ENCODE results near the gene KCNG2.

KCNG2 gene

DNA sequence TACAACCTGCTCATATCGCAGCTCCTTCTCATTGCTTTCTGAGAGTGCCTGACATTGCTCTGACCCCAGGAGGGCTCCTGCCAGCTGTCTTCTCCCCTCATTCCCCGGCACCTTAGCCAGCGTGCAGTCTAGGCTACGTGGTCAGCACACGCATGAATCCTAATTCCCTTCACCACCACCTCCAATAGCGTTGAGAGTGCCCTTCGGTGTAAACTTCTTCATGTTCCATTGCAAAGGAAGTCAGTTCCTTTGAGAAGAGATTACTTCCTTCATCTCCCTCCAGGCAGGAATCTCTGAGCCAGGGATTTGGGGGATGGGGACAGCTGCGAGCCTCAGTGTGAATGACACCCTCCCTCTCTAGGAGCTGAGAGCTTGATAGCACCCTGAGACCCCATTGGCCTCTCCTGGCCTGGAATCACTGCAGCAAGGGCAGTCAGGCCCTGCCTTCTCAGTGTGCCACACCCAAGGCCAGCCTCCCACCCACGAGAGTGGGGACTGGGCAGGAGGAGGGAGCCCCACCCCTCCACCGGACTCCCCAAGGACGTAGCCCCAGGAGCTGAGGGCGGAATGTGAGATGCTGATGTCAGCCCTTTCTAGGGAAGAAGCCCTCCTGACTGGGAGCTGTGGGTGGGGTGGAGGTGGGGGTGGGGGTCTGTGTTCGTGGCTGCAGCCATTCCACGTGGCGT is 100.3 kb downstream of the KCNG2 start:
- H3K4me3 ChIP-seq (ENCODE audit: insufficient read depth, low read length, poor library complexity, severe bottlenecking), result no peak overlapping the region
- no peak overlapping the region for H3K27ac ChIP-seq (ENCODE audit: low read depth, low read length)
- H3K27me3 ChIP-seq (ENCODE audit: low read length), result no peaks in the 10 kb centered on the region
- H4K20me1 ChIP-seq (ENCODE audit: low read depth, low read length), result no peaks in the 10 kb centered on the region
- H3F3A ChIP-seq (ENCODE audit: insufficient read depth), result no peaks in the 10 kb centered on the region
- H3K9me3 ChIP-seq (ENCODE audit: insufficient read depth, low read length), result peaks cover 24% of the 10 kb centered on the region
- H3K36me3 ChIP-seq (ENCODE audit: low read length), result no peaks in the 10 kb centered on the region
- TF ChIP-seq, protein P1, sequence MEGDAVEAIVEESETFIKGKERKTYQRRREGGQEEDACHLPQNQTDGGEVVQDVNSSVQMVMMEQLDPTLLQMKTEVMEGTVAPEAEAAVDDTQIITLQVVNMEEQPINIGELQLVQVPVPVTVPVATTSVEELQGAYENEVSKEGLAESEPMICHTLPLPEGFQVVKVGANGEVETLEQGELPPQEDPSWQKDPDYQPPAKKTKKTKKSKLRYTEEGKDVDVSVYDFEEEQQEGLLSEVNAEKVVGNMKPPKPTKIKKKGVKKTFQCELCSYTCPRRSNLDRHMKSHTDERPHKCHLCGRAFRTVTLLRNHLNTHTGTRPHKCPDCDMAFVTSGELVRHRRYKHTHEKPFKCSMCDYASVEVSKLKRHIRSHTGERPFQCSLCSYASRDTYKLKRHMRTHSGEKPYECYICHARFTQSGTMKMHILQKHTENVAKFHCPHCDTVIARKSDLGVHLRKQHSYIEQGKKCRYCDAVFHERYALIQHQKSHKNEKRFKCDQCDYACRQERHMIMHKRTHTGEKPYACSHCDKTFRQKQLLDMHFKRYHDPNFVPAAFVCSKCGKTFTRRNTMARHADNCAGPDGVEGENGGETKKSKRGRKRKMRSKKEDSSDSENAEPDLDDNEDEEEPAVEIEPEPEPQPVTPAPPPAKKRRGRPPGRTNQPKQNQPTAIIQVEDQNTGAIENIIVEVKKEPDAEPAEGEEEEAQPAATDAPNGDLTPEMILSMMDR (IDR thresholded peaks at IDR 0.05; ENCODE audit: insufficient read depth, low read length, poor library complexity, severe bottlenecking), result no peak
- no peak for TF ChIP-seq EZH2phosphoT487 (conservative IDR thresholded peaks at IDR 0.05; ENCODE audit: low read length)
- H3K4me2 ChIP-seq (ENCODE audit: low read depth, low read length, poor library complexity, severe bottlenecking), result no peak overlapping the region
- no peak overlapping the region for H3K9ac ChIP-seq (ENCODE audit: low read length)
- H3K79me2 ChIP-seq (ENCODE audit: insufficient read depth, low read length), result no peaks in the 10 kb centered on the region
- H2AFZ ChIP-seq (ENCODE audit: low read depth, low read length, severe bottlenecking), result no peak overlapping the region
- H3K9me2 ChIP-seq (replicated peaks; ENCODE audit: insufficient read depth, low read length), result no peaks in the 10 kb centered on the region

DNA sequence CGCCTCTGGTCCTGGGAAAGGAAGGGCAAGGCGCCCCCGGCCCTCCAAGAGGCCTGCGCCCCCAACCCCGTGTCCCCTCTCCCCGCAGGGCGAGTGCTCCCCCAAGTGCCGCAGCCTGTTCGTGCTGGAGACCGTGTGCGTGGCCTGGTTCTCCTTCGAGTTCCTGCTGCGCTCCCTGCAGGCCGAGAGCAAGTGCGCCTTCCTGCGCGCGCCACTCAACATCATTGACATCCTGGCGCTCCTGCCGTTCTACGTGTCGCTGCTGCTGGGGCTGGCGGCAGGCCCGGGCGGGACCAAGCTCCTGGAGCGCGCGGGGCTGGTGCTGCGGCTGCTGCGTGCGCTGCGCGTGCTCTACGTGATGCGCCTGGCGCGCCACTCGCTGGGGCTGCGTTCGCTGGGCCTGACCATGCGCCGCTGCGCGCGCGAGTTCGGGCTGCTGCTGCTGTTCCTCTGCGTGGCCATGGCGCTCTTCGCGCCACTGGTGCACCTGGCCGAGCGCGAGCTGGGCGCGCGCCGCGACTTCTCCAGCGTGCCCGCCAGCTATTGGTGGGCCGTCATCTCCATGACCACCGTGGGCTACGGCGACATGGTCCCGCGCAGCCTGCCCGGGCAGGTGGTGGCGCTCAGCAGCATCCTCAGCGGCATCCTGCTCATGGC is 101.3 kb downstream of the KCNG2 start:
- Histone ChIP-seq H3K9me2 (replicated peaks; ENCODE audit: insufficient read depth, low read length) (no peaks in the 10 kb centered on the region), H3K4me2 (ENCODE audit: low read depth, low read length, poor library complexity, severe bottlenecking) (no peak overlapping the region), H3K9ac (ENCODE audit: low read length) (no peak overlapping the region), H4K20me1 (ENCODE audit: low read depth, low read length) (no peaks in the 10 kb centered on the region), H3K9me3 (ENCODE audit: insufficient read depth, low read length) (peaks cover 20% of the 10 kb centered on the region), H3K36me3 (ENCODE audit: low read length) (no peaks in the 10 kb centered on the region), H3K27ac (ENCODE audit: low read depth, low read length) (no peak overlapping the region), H3K4me3 (ENCODE audit: insufficient read depth, low read length, poor library complexity, severe bottlenecking) (no peak overlapping the region), H3K79me2 (ENCODE audit: insufficient read depth, low read length) (no peaks in the 10 kb centered on the region), H3F3A (ENCODE audit: insufficient read depth) (no peaks in the 10 kb centered on the region), H2AFZ (ENCODE audit: low read depth, low read length, severe bottlenecking) (no peak overlapping the region), H3K27me3 (ENCODE audit: low read length) (no peaks in the 10 kb centered on the region)
- TF ChIP-seq EZH2phosphoT487 (conservative IDR thresholded peaks at IDR 0.05; ENCODE audit: low read length), result no peak
- TF ChIP-seq, protein P1 (IDR thresholded peaks at IDR 0.05; ENCODE audit: insufficient read depth, low read length, poor library complexity, severe bottlenecking), result no peak

DNA sequence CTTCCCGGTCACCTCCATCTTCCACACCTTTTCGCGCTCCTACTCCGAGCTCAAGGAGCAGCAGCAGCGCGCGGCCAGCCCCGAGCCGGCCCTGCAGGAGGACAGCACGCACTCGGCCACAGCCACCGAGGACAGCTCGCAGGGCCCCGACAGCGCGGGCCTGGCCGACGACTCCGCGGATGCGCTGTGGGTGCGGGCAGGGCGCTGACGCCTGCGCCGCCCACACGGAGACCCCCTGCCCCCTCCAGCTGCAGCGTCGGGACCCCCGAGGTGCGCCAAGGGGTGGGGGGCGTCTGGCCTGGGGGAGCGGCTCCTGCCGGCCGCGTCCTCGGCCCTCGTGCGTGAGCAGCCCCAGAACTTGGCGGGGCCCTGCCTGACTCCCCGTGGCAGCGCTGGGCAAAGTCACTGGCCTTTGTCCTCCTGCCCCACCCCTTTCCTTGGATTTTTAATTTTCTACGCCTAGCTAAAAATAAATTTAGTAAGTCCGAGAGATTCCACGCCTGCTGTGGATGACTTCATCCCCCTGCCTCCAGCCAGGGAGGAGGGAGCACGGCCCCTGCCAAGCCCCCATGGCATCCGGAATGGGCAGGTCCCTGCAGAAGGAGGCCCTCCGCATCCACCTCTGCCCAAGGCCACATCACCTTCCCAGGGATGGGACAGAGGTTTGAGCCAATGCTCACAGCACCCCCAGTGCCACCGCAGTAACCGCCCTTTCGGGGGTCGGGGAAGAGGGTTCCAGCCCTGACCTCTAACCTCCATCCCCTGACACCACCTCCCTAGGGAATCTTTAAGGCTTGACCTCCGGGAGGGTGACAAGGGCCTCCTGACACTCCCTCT is 102.1 kb downstream of the KCNG2 start:
- Histone ChIP-seq H3K4me2 (ENCODE audit: low read depth, low read length, poor library complexity, severe bottlenecking) (no peak overlapping the region), H3F3A (ENCODE audit: insufficient read depth) (no peaks in the 10 kb centered on the region), H4K20me1 (ENCODE audit: low read depth, low read length) (no peaks in the 10 kb centered on the region), H3K27ac (ENCODE audit: low read depth, low read length) (no peak overlapping the region), H3K79me2 (ENCODE audit: insufficient read depth, low read length) (no peaks in the 10 kb centered on the region), H3K9me3 (ENCODE audit: insufficient read depth, low read length) (peaks cover 17% of the 10 kb centered on the region), H3K4me3 (ENCODE audit: insufficient read depth, low read length, poor library complexity, severe bottlenecking) (no peak overlapping the region), H3K9me2 (replicated peaks; ENCODE audit: insufficient read depth, low read length) (no peaks in the 10 kb centered on the region), H2AFZ (ENCODE audit: low read depth, low read length, severe bottlenecking) (no peak overlapping the region), H3K27me3 (ENCODE audit: low read length) (no peaks in the 10 kb centered on the region), H3K9ac (ENCODE audit: low read length) (no peak overlapping the region), H3K36me3 (ENCODE audit: low read length) (no peaks in the 10 kb centered on the region)
- TF ChIP-seq, protein P1 (IDR thresholded peaks at IDR 0.05; ENCODE audit: insufficient read depth, low read length, poor library complexity, severe bottlenecking), result no peak
- TF ChIP-seq EZH2phosphoT487 (conservative IDR thresholded peaks at IDR 0.05; ENCODE audit: low read length), result no peak

All from SU-DHL-6 (cell line).